ENCODE measurements around the gene GCC1.
"Not testable (repeated sequence)": the region's sequence is repeated elsewhere in the genome, so short reads cannot be mapped to it uniquely, and the experiment has no call there.

GCC1 gene

GRCh38 chr7:127571741-127572505, 13.5 kb downstream of the GCC1 start:
- Histone ChIP-seq H3K27me3 (ENCODE audit: insufficient read depth, poor library complexity, severe bottlenecking) (no peaks in the 10 kb centered on the region), H3K27ac (replicated peaks) (no peak overlapping the region), H3K4me3 (replicated peaks; ENCODE audit: insufficient read depth, low read length) (no peak overlapping the region)
- DNase-seq (ENCODE audit: low read depth in 1 of 2, low spot score in 1 of 2): no peak
- no peak for TF ChIP-seq CTCF (IDR thresholded peaks at IDR 0.05; ENCODE audit: insufficient read depth, low read length)
- no peak for TF ChIP-seq POLR2AphosphoS5 (IDR thresholded peaks at IDR 0.05; ENCODE audit: low read depth)
- TF ChIP-seq GABPA (IDR thresholded peaks at IDR 0.05; ENCODE audit: low read depth): no peak
- TF ChIP-seq REST (IDR thresholded peaks at IDR 0.05; ENCODE audit: insufficient replicate concordance, low read depth): no peak
- TF ChIP-seq SPI1 (IDR thresholded peaks at IDR 0.05; ENCODE audit: borderline replicate concordance, low read depth): no peak

- not testable (repeated sequence) for H3K4me3 ChIP-seq (replicated peaks; ENCODE audit: insufficient read depth, low read length); H3K27ac ChIP-seq (replicated peaks); DNase-seq (ENCODE audit: low read depth in 1 of 2, low spot score in 1 of 2); H3K27me3 ChIP-seq (ENCODE audit: insufficient read depth, poor library complexity, severe bottlenecking)
Measured at GRCh38 chr7:127568034-127568433, 17.4 kb downstream of the GCC1 start.

DNA sequence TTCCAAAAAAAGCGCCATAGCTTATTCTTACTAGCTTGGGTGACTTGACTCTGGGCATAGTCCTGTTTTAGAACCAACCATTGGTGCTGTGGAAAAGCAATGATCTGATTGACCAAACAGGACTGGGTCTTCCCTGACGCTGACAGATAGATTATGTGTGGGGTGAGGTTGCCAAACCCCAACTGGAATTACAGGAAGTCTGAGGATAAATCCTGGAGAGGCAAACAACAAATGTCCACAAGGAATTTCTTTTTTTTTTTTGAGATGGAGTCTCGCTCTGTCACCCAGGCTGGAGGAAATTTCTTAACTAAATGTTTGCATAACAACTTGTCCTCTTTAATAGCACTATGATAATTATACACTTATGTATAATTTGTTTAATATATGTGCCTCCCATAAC, 19.2 kb downstream of the GCC1 start:
- no peaks in the 10 kb centered on the region for H3K27me3 ChIP-seq (ENCODE audit: insufficient read depth, poor library complexity, severe bottlenecking)
- no peak overlapping the region for H3K4me3 ChIP-seq (replicated peaks; ENCODE audit: insufficient read depth, low read length)
- DNase-seq (ENCODE audit: low read depth in 1 of 2, low spot score in 1 of 2): no peak
- no peak overlapping the region for H3K27ac ChIP-seq (replicated peaks)
- TF ChIP-seq REST (IDR thresholded peaks at IDR 0.05; ENCODE audit: insufficient replicate concordance, low read depth): no peak
- no peak for TF ChIP-seq POLR2AphosphoS5 (IDR thresholded peaks at IDR 0.05; ENCODE audit: low read depth)
- TF ChIP-seq SPI1 (IDR thresholded peaks at IDR 0.05; ENCODE audit: borderline replicate concordance, low read depth): no peak
- no peak for TF ChIP-seq CTCF (IDR thresholded peaks at IDR 0.05; ENCODE audit: insufficient read depth, low read length)
- no peak for TF ChIP-seq GABPA (IDR thresholded peaks at IDR 0.05; ENCODE audit: low read depth)

GRCh38 chr7:127557803-127558202, 27.6 kb downstream of the GCC1 start:
- Histone ChIP-seq H3K27ac (replicated peaks) (no peak overlapping the region), H3K4me3 (replicated peaks; ENCODE audit: insufficient read depth, low read length) (no peak overlapping the region), H3K27me3 (ENCODE audit: insufficient read depth, poor library complexity, severe bottlenecking) (no peaks in the 10 kb centered on the region)
- no peak for TF ChIP-seq REST (IDR thresholded peaks at IDR 0.05; ENCODE audit: insufficient replicate concordance, low read depth)
- no peak for TF ChIP-seq CTCF (IDR thresholded peaks at IDR 0.05; ENCODE audit: insufficient read depth, low read length)
- no peak for TF ChIP-seq POLR2AphosphoS5 (IDR thresholded peaks at IDR 0.05; ENCODE audit: low read depth)
- no peak for TF ChIP-seq GABPA (IDR thresholded peaks at IDR 0.05; ENCODE audit: low read depth)
- TF ChIP-seq SPI1 (IDR thresholded peaks at IDR 0.05; ENCODE audit: borderline replicate concordance, low read depth): no peak
- no peak for DNase-seq (ENCODE audit: low read depth in 1 of 2, low spot score in 1 of 2)
